ENCODE results near the gene APBA2. TPM values are rescaled to one million over a fixed set of nuclear protein-coding genes. Genes with fewer than 3 reads are reported as not detected.

APBA2 gene
- total and polyA plus RNA-seq, 2 of the 4 experiments (the other 2 are of a cell fraction), result 21.7 to 33.0 TPM

DNA sequence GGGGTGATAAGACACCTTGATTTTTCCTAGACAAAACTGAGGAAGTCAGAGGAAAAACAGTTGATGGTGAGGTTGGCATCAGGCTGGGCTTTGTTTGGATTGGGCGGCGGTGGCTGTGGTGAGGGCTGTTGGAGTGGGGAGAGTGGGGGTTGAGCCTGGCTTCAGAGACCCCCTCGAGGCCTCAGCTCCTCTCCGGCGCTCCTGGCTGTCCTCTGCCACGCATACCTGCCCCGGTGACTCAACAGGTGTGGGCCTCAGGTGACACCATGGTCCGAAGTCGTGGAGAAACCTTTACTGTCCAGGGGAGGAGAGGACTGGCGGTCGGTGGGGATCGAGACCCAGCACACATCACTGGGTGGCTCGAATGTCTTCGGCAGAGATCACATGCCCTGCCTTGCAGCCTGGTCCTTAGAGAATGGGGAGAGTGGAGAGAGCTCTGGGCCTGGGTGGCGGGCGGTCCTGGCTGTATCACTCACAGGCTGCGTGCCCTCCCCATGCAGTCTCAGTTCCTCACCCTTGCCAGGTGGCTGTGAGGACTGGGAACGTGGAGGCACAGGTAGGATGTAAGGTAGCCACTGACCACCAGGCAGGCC, 2.6 kb downstream of the APBA2 start:
- no TSS peak for BruUV-seq (replicated peaks)
- no peak for ATAC-seq (ENCODE audit: low read depth)
- Histone ChIP-seq H4K5ac (ENCODE audit: low read depth, low read length) (no peak overlapping the region), H3K27ac (ENCODE audit: insufficient read depth, low read length) (no peak overlapping the region), H2BK20ac (ENCODE audit: low read depth, low read length) (no peak overlapping the region), H3K27me3 (ENCODE audit: control insufficient read depth, insufficient read depth, low read length) (no peaks in the 10 kb centered on the region), H3K18ac (ENCODE audit: low read depth, low read length) (no peak overlapping the region), H3K79me1 (ENCODE audit: low read depth in 1 of 2, low read length in 2 of 2) (peaks cover 16 to 65% of the 10 kb centered on the region in 2 experiments), H2AK5ac (ENCODE audit: low read depth, low read length) (peak overlapping the region; percentile 51; the same call in 1 of the 2 replicates), H4K91ac (ENCODE audit: insufficient read depth, low read depth, low read length) (no peak overlapping the region), H3K14ac (replicated peaks; ENCODE audit: low read depth, low read length) (no peak overlapping the region), H3K9ac (ENCODE audit: low read depth, low read length) (no peak overlapping the region), H3K4me2 (ENCODE audit: low read depth, low read length) (no peak overlapping the region), H2BK5ac (ENCODE audit: low read depth, low read length, poor library complexity, severe bottlenecking) (no peak overlapping the region), H2AFZ (replicated peaks; ENCODE audit: low read length, poor library complexity) (no peak overlapping the region), H3K9me1 (ENCODE audit: insufficient read depth, low read length) (peaks cover 17% of the 10 kb centered on the region), H2BK120ac (ENCODE audit: low read depth, low read length) (no peak overlapping the region), H4K20me1 (ENCODE audit: insufficient read depth, low read length) (peaks cover 22% of the 10 kb centered on the region; the same call in 1 of the 2 replicates), H2AK9ac (replicated peaks; ENCODE audit: low read depth, low read length, poor library complexity) (no peak overlapping the region), H3K4ac (ENCODE audit: low read depth, low read length) (peak overlapping the region; percentile 19; the same call in 1 of the 2 replicates), H2BK15ac (ENCODE audit: low read depth, low read length) (no peak overlapping the region), H3K4me1 (ENCODE audit: control insufficient read depth, insufficient read depth, low read length) (peaks cover 17% of the 10 kb centered on the region), H4K8ac (ENCODE audit: low read depth in 2 of 2, low read length in 2 of 2) (no peak overlapping the region), H3K9me3 (ENCODE audit: control insufficient read depth, insufficient read depth, low read length) (no peaks in the 10 kb centered on the region), H3K56ac (ENCODE audit: extremely low read depth, insufficient read depth, low read length) (no peak overlapping the region), H3K23ac (ENCODE audit: low read depth, low read length) (no peak overlapping the region), H3K36me3 (ENCODE audit: control insufficient read depth, insufficient read depth, low read length) (no peaks in the 10 kb centered on the region), H3K4me3 (ENCODE audit: insufficient read depth, low read depth, low read length) (no peak overlapping the region)
- WGBS, 2 experiments (ENCODE audit: extremely low coverage in 2 of 2, insufficient read length in 1 of 2), result 94% methylated on average over 9 of the region's 18 CpGs; no CpG with 5 or more reads in 1 of the 2 experiments
- CTCF ChIA-PET, result interaction anchor here (0.8 to 1.2 kb wide), 2 partner anchors 87 to 214 kb away, joined by 3 read pairs; no protein-coding TSS in a partner anchor
- dilution Hi-C loops (cut with HindIII; ENCODE audit: low sequenced_read_pairs, unreplicated experiment), result no loop called here
- TF ChIP-seq, protein P1, sequence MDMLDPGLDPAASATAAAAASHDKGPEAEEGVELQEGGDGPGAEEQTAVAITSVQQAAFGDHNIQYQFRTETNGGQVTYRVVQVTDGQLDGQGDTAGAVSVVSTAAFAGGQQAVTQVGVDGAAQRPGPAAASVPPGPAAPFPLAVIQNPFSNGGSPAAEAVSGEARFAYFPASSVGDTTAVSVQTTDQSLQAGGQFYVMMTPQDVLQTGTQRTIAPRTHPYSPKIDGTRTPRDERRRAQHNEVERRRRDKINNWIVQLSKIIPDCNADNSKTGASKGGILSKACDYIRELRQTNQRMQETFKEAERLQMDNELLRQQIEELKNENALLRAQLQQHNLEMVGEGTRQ (IDR thresholded peaks at IDR 0.05; ENCODE audit: low read depth, low read length), result no peak
- TF ChIP-seq, protein P2, sequence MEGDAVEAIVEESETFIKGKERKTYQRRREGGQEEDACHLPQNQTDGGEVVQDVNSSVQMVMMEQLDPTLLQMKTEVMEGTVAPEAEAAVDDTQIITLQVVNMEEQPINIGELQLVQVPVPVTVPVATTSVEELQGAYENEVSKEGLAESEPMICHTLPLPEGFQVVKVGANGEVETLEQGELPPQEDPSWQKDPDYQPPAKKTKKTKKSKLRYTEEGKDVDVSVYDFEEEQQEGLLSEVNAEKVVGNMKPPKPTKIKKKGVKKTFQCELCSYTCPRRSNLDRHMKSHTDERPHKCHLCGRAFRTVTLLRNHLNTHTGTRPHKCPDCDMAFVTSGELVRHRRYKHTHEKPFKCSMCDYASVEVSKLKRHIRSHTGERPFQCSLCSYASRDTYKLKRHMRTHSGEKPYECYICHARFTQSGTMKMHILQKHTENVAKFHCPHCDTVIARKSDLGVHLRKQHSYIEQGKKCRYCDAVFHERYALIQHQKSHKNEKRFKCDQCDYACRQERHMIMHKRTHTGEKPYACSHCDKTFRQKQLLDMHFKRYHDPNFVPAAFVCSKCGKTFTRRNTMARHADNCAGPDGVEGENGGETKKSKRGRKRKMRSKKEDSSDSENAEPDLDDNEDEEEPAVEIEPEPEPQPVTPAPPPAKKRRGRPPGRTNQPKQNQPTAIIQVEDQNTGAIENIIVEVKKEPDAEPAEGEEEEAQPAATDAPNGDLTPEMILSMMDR (conservative IDR thresholded peaks at IDR 0.05; ENCODE audit: low read depth, low read length), result no peak
- TF ChIP-seq MXI1 (IDR thresholded peaks at IDR 0.05; ENCODE audit: borderline replicate concordance, low read depth, low read length) (no peak), MAFK (IDR thresholded peaks at IDR 0.05; ENCODE audit: low read depth, low read length) (no peak), RCOR1 (IDR thresholded peaks at IDR 0.05; ENCODE audit: insufficient replicate concordance, low read length) (no peak), SMC3 (IDR thresholded peaks at IDR 0.05; ENCODE audit: low read depth, low read length) (no peak), POLR2A (IDR thresholded peaks at IDR 0.05; ENCODE audit: low read depth, low read length) (no peak), CHD1 (IDR thresholded peaks at IDR 0.05; ENCODE audit: low read depth, low read length) (no peak), FOS (IDR thresholded peaks at IDR 0.05; ENCODE audit: low read depth, low read length) (no peak), CEBPB (IDR thresholded peaks at IDR 0.05; ENCODE audit: low read depth, low read length) (no peak)
- TF ChIP-seq, protein P3, sequence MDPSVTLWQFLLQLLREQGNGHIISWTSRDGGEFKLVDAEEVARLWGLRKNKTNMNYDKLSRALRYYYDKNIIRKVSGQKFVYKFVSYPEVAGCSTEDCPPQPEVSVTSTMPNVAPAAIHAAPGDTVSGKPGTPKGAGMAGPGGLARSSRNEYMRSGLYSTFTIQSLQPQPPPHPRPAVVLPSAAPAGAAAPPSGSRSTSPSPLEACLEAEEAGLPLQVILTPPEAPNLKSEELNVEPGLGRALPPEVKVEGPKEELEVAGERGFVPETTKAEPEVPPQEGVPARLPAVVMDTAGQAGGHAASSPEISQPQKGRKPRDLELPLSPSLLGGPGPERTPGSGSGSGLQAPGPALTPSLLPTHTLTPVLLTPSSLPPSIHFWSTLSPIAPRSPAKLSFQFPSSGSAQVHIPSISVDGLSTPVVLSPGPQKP (IDR thresholded peaks at IDR 0.05; ENCODE audit: borderline replicate concordance, low read depth, low read length), result no peak
- intact Hi-C loops (cut with micrococcal nuclease), result no loop called here
- in situ Hi-C loops (cut with MboI; ENCODE audit: low sequenced_read_pairs), result loop anchor here (10.0 kb wide), 1 partner anchor 86 kb away; no protein-coding TSS in a partner anchor
- POLR2A ChIA-PET (ENCODE audit: unreplicated experiment), result no interaction called here
- no peak for DNase-seq
